GM19395 (cell line): Measurements from ENCODE around the gene OR11A1.

ENCODE experiments used
- ATAC-seq: cut with Tn5 transposase; IDR thresholded peaks from one replicate; pipeline ENCODE4 v1.9.1; 2021; ENCODE audit warnings: mild to moderate bottlenecking, moderate library complexity; ENCODE audit not compliant: unreplicated experiment

OR11A1 gene

DNA sequence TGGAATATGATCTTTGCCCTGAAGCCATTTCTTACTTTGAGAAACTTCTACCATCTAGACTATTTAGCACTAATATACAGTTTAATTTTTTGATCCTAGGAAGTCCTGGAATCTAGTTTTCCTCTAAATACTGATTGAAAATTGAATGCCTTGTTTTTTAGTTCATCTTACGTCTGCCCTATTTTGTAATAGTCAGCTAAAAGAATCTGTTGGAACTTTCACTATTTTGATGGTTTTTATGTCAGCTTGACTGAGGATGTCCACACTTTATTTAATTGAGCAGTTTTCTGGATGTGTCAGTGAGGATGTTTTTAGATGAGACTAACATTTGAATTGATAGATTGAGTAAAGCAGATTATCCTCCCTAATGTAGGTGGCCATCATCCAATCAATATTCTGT, 53.1 kb downstream of the OR11A1 start:
- no peak for ATAC-seq

GRCh38 chr6:29399525-29399924, 57.3 kb downstream of the OR11A1 start:
- no peak for ATAC-seq

GRCh38 chr6:29395331-29395730, 61.5 kb downstream of the OR11A1 start, which contains the start of gene OR12D2:
OR12D2 (plus strand) TSS chr6:29395631; CDS start chr6:29396700, 1,069 bp downstream.
- no peak for ATAC-seq

GRCh38 chr6:29388533-29388932, 68.3 kb downstream of the OR11A1 start:
- ATAC-seq = no peak

- no peak for ATAC-seq
Observed at GRCh38 chr6:29376003-29376402, 80.9 kb downstream of the OR11A1 start.
